Measurements from ENCODE around the gene CCR5. TPM values are rescaled to one million over a fixed set of nuclear protein-coding genes. Genes with fewer than 3 reads are reported as not detected.
A peak's percentile ranks its signal among the peaks of the same experiment; 100 is the strongest.

The CCR5 gene
- total RNA-seq, 2 experiments from 2014 or later: 21.6 to 25.2 TPM

DNA sequence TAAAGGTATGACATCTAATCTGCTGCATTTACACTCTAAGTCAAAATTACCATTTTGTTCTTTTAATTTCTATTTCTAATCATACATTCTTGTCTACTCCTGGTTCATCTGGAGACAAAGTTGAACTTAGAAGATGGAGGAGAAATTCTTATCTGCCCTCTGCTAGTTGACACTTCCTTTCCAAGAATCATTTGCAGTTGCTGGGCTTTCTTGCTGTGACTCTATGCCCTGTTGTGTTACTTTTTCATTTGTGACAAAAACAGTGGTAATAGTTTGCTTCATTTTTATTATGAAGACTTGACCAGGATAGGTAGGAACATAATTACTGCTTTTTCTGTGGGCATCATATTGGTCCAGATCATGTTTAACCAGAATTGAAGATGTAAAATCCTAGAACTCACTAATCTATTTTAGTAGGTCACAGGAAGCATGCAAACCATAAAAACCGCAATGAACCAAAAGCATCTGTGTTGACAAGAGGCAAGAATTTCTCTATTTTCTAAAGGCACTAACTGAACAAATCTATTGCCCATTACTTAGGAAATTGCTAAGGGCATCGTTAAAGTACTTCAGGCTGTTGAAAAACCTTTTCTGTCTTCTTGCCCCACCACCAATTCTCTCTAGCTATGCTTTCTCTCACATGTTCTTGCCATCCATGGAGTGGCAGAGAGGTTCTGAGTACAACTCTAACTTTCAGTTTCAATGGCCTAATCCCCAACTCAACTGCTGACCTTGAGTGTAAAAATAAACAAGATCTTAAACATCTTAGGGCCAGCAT lies 21.1 kb upstream of the CCR5 start:
- ChIA-PET POLR2A (interaction anchor here (0.5 to 0.6 kb wide), 2 partner anchors 62 to 369 kb away, joined by 5 to 7 read pairs; no protein-coding TSS in a partner anchor), CTCF (interaction anchor here (1.2 to 3.1 kb wide), 5 partner anchors 16 to 136 kb away, joined by 3 to 18 read pairs (median 4); partner anchors contain the start of gene CCR5)
- Mint-ChIP-seq H3K4me1 (peaks cover 71% of the 10 kb centered on the region), H3K4me3 (peak overlapping the region; percentile 48), H3K36me3 (ENCODE audit: low read depth) (peaks cover 56% of the 10 kb centered on the region), H3K27ac (peak overlapping the region; percentile 87), H3K27me3 (peaks cover 27% of the 10 kb centered on the region), H3K9me3 (peaks cover 22% of the 10 kb centered on the region)
- DNase-seq: peak; percentile 52

DNA sequence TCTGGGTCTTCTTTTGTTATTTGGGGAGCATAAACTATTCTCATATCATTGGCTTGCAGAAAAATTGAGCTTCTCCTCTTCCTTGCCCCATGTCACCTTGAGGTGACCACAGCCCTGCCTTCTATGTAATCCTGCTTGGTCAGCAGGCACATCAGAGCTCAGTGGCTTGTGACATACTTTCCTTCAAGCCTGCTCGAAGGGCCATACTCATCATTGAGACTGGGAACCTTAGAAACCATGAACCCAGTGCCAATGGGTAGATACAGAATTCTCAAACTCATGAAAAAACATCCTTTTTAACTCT lies 20.5 kb upstream of the CCR5 start:
- CTCF ChIA-PET: interaction anchor here (0.9 to 3.1 kb wide), 7 partner anchors 15 to 65 kb away, joined by 3 to 18 read pairs (median 3); partner anchors contain the start of gene CCR5
- POLR2A ChIA-PET: interaction anchor here (0.5 kb wide), 1 partner anchor 370 kb away, joined by 7 read pairs; no protein-coding TSS in a partner anchor
- Mint-ChIP-seq H3K27me3 (peaks cover 28% of the 10 kb centered on the region), H3K9me3 (peaks cover 19% of the 10 kb centered on the region), H3K36me3 (ENCODE audit: low read depth) (peaks cover 58% of the 10 kb centered on the region), H3K4me3 (peak overlapping the region; percentile 48), H3K27ac (peak overlapping the region; percentile 87), H3K4me1 (peaks cover 77% of the 10 kb centered on the region)
- no peak for DNase-seq

DNA sequence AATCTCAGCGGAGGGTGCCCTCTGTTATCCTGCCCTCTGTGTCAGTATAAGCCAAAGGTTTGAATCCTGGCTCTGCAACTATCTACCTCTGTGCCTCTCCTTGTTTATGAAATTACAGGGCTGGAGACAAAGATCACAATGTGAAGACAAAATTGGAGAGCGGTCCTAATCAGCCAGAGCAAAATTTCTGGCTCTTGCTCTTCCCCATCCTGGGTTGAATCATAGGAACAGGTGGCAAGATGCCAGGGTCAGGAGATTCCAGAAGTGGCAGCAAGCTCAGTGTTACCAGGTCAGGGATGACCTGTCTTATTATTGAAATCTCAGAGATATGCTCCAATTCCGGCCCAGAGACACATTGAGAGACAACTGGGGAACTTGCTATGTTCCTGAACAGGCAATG lies 19.1 kb upstream of the CCR5 start:
- no peak overlapping the region for H3K4me3 Mint-ChIP-seq
- peaks cover 38% of the 10 kb centered on the region for H3K27me3 Mint-ChIP-seq
- ChIA-PET CTCF (interaction anchor here (0.6 to 2.3 kb wide), 7 partner anchors 8 to 273 kb away, joined by 3 to 8 read pairs (median 3); no protein-coding TSS in a partner anchor), POLR2A (no interaction called here)
- peak overlapping the region; percentile 43 for H3K27ac Mint-ChIP-seq
- no peak for DNase-seq
- peaks cover 85% of the 10 kb centered on the region for H3K4me1 Mint-ChIP-seq
- peaks cover 61% of the 10 kb centered on the region for H3K36me3 Mint-ChIP-seq (ENCODE audit: low read depth)
- peaks cover 11% of the 10 kb centered on the region for H3K9me3 Mint-ChIP-seq

DNA sequence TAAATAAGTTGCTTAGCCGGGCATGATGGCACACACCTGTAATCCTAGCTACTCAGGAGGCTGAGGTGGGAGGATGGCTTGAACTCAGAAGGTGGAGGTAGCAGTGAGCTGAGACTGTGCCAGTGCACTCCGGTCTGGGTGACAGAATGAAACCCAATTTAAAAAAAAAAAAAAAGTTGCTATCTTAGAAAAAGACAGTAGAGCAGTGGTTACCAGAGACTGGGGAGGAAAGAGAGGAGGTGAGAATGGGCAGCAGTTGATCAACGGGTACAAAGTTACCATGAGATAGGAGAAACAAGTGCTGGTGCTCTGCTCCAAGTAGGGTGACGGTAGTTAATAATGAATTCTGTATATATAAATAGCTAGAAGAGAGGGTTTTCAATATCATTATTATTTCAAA lies 17.7 kb upstream of the CCR5 start:
- Mint-ChIP-seq H3K9me3 (peaks cover 4% of the 10 kb centered on the region), H3K27ac (peak overlapping the region; percentile 78)

DNA sequence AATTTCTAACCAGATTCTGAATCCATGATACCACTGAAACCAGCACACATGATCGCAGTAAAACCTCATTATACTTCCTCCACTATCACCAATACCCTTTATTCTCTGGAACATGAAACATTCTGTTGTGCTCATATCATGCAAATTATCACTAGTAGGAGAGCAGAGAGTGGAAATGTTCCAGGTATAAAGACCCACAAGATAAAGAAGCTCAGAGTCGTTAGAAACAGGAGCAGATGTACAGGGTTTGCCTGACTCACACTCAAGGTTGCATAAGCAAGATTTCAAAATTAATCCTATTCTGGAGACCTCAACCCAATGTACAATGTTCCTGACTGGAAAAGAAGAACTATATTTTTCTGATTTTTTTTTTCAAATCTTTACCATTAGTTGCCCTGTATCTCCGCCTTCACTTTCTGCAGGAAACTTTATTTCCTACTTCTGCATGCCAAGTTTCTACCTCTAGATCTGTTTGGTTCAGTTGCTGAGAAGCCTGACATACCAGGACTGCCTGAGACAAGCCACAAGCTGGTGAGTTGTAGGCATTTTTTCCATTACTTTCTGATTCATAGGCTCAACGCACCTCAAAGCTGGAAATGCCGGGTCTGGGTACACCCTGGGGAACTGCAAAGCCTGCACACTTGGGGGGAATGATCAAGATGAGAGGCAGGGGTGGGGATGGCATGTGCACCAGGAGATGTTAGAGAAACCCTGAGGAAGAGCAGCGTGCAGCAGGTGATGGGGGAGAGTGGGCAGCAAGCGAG lies 16.9 kb upstream of the CCR5 start, which contains the start of gene CCR2:
CCR2 (plus strand) TSS at position 465 of the 764 bp plus-strand sequence. CDS start 3,417 bp downstream, outside the sequence.
- Mint-ChIP-seq H3K4me1 (peaks cover 79% of the 10 kb centered on the region), H3K27me3 (peaks cover 51% of the 10 kb centered on the region), H3K36me3 (ENCODE audit: low read depth) (peaks cover 57% of the 10 kb centered on the region), H3K9me3 (peaks cover under 1% of the 10 kb centered on the region), H3K4me3 (peak within 1 kb of the TSS; percentile 62), H3K27ac (peak within 1 kb of the TSS; percentile 81)
- CTCF ChIA-PET: interaction anchor here (0.6 to 1.5 kb wide), 3 partner anchors 15 to 54 kb away, joined by 3 to 7 read pairs (median 4); no protein-coding TSS in a partner anchor
- no peak for DNase-seq
- POLR2A ChIA-PET: no interaction called here

More for the DNA sequence above, 17.7 kb upstream of the CCR5 start:
- peaks cover 79% of the 10 kb centered on the region for H3K4me1 Mint-ChIP-seq
- no peak for DNase-seq
- H3K4me3 Mint-ChIP-seq: no peak overlapping the region
- peaks cover 47% of the 10 kb centered on the region for H3K27me3 Mint-ChIP-seq
- H3K36me3 Mint-ChIP-seq (ENCODE audit: low read depth): peaks cover 58% of the 10 kb centered on the region
- ChIA-PET POLR2A (no interaction called here), CTCF (interaction anchor here (0.6 to 1.5 kb wide), 2 partner anchors 16 to 53 kb away, joined by 4 to 7 read pairs; no protein-coding TSS in a partner anchor)

DNA sequence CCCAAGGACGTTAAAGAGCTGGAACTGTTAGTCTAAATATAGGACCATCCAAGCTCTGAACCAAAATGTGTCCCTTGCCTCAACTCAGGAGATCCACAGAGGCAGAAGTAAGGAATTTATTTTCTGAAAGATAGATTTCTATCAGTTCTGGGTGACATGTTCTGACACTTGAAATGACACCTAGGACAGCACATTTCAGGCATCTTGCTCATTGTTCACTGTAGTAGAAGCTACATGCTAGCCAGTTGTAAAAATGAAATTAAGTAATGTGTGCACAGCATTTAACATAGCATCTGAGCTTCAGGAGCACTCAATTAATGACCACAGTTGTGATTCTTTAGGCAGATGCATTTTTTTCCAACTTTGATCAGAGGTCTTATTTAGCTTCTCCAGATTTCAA lies 16.3 kb upstream of the CCR5 start:
- Mint-ChIP-seq H3K9me3 (no peaks in the 10 kb centered on the region), H3K36me3 (ENCODE audit: low read depth) (peaks cover 59% of the 10 kb centered on the region), H3K4me3 (peak overlapping the region; percentile 62), H3K27me3 (peaks cover 52% of the 10 kb centered on the region), H3K27ac (peak overlapping the region; percentile 81), H3K4me1 (peaks cover 77% of the 10 kb centered on the region)
- POLR2A ChIA-PET: no interaction called here
- no peak for DNase-seq
- CTCF ChIA-PET: interaction anchor here (1.3 to 1.5 kb wide), 2 partner anchors 14 to 24 kb away, joined by 3 to 7 read pairs; no protein-coding TSS in a partner anchor

DNA sequence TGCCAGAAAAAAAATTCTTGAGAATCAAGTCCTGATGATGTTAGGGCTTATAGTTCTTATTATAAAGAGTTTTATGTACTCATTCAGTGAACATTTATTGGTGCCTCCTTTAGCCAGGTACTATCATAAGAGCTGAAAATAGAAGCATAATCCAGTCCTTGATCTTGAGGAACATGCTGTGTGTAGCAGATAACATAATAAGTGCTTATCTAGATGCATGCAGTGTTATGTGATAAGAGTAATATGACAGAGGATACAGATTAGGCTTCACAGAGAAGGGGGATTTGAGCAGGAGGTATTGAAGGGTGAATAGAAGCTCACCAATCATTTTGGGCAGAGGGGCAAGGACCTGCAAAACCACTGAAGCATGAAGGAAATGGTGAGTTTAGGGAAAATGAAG lies 15.8 kb upstream of the CCR5 start:
- H3K27ac Mint-ChIP-seq: peak overlapping the region; percentile 51
- ChIA-PET POLR2A (no interaction called here), CTCF (interaction anchor here (0.6 to 2.6 kb wide), 3 partner anchors 14 to 555 kb away, joined by 3 to 11 read pairs (median 3); no protein-coding TSS in a partner anchor)
- peaks cover 52% of the 10 kb centered on the region for H3K27me3 Mint-ChIP-seq
- H3K4me3 Mint-ChIP-seq: peak overlapping the region; percentile 62
- H3K9me3 Mint-ChIP-seq: no peaks in the 10 kb centered on the region
- H3K36me3 Mint-ChIP-seq (ENCODE audit: low read depth): peaks cover 60% of the 10 kb centered on the region
- peaks cover 76% of the 10 kb centered on the region for H3K4me1 Mint-ChIP-seq
- DNase-seq: no peak

DNA sequence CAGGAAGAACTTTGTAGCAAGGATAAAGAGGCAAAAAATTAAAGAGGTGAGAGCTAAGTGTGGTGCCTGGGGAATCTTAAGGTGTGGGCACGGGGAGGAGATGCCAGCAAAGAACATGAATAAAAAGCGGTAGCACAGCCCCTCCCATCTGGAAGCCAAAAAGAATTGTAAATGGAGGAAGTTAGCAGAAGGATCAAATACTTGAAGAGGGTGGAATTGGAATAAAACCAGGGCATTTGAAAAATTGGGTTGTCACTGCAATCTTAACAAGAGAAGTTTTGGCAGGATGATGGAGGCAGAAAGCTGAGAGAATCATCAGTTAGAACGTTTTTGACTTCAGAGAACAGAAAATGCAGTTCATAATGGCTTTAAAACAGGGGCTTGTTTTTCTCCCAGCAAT lies 14.5 kb upstream of the CCR5 start:
- ChIA-PET POLR2A (no interaction called here), CTCF (interaction anchor here (0.6 to 2.6 kb wide), 2 partner anchors 13 to 37 kb away, joined by 3 to 11 read pairs; no protein-coding TSS in a partner anchor)

DNA sequence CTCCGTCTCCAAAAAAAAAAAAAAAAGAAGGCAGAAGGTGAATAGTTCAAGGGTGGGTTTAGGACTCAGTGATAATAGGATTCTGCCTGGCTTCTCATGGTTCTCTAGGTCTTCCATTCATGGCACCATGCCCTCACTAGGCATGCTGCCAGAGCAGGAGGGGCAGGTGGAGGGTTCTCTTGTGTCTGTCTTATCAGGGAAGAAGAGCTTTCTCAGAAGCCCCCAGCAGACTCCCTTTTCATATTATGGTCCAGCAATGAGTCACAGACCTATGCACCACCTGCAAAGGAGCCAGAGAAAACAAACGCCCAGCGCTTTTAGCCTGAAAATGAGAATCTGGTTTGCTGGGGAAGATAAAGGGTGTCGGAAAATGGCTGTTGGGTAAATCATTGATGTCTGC lies 13.8 kb upstream of the CCR5 start:
- no peak for DNase-seq
- Mint-ChIP-seq H3K27ac (no peak overlapping the region), H3K27me3 (peaks cover 51% of the 10 kb centered on the region), H3K36me3 (ENCODE audit: low read depth) (peaks cover 49% of the 10 kb centered on the region), H3K9me3 (no peaks in the 10 kb centered on the region), H3K4me1 (peaks cover 74% of the 10 kb centered on the region), H3K4me3 (peak overlapping the region; percentile 62)
- CTCF ChIA-PET: interaction anchor here (0.6 to 2.6 kb wide), 2 partner anchors 12 to 36 kb away, joined by 3 to 11 read pairs; no protein-coding TSS in a partner anchor
- POLR2A ChIA-PET: no interaction called here

More for the DNA sequence above, 14.5 kb upstream of the CCR5 start:
- H3K27ac Mint-ChIP-seq: no peak overlapping the region
- no peaks in the 10 kb centered on the region for H3K9me3 Mint-ChIP-seq
- H3K4me1 Mint-ChIP-seq: peaks cover 75% of the 10 kb centered on the region
- no peak for DNase-seq
- H3K4me3 Mint-ChIP-seq: peak overlapping the region; percentile 62
- peaks cover 55% of the 10 kb centered on the region for H3K27me3 Mint-ChIP-seq
- peaks cover 53% of the 10 kb centered on the region for H3K36me3 Mint-ChIP-seq (ENCODE audit: low read depth)

DNA sequence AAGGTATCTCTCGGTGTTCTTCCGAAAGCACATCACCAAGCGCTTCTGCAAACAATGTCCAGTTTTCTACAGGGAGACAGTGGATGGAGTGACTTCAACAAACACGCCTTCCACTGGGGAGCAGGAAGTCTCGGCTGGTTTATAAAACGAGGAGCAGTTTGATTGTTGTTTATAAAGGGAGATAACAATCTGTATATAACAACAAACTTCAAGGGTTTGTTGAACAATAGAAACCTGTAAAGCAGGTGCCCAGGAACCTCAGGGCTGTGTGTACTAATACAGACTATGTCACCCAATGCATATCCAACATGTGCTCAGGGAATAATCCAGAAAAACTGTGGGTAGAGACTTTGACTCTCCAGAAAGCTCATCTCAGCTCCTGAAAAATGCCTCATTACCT lies 12.3 kb upstream of the CCR5 start:
- Mint-ChIP-seq H3K27me3 (peaks cover 47% of the 10 kb centered on the region), H3K36me3 (ENCODE audit: low read depth) (peaks cover 43% of the 10 kb centered on the region), H3K27ac (no peak overlapping the region), H3K4me1 (peaks cover 65% of the 10 kb centered on the region), H3K9me3 (no peaks in the 10 kb centered on the region), H3K4me3 (no peak overlapping the region)
- ChIA-PET POLR2A (no interaction called here), CTCF (interaction anchor here (2.1 kb wide), 1 partner anchor 10 kb away, joined by 8 read pairs; no protein-coding TSS in a partner anchor)
- DNase-seq: no peak

DNA sequence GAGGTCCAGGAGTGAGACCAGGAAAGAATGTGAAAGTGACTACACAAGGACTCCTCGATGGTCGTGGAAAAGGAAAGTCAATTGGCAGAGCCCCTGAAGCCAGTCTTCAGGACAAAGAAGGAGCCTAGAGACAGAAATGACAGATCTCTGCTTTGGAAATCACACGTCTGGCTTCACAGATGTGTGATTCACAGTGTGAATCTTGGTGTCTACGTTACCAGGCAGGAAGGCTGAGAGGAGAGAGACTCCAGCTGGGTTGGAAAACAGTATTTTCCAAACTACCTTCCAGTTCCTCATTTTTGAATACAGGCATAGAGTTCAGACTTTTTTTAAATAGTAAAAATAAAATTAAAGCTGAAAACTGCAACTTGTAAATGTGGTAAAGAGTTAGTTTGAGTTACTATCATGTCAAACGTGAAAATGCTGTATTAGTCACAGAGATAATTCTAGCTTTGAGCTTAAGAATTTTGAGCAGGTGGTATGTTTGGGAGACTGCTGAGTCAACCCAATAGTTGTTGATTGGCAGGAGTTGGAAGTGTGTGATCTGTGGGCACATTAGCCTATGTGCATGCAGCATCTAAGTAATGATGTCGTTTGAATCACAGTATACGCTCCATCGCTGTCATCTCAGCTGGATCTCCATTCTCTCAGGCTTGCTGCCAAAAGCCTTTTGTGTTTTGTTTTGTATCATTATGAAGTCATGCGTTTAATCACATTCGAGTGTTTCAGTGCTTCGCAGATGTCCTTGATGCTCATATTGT lies 10.8 kb upstream of the CCR5 start:
- H3K4me1 Mint-ChIP-seq: peaks cover 51% of the 10 kb centered on the region
- ChIA-PET POLR2A (interaction anchor here (0.7 kb wide), 1 partner anchor 164 kb away, joined by 3 read pairs; no protein-coding TSS in a partner anchor), CTCF (interaction anchor here (0.9 to 2.1 kb wide), 4 partner anchors 8 to 84 kb away, joined by 3 to 8 read pairs (median 5); partner anchors contain the start of gene CCR5)
- H3K9me3 Mint-ChIP-seq: no peaks in the 10 kb centered on the region
- no peak for DNase-seq
- H3K27me3 Mint-ChIP-seq: peaks cover 49% of the 10 kb centered on the region
- peak overlapping the region; percentile 19 for H3K27ac Mint-ChIP-seq
- no peak overlapping the region for H3K4me3 Mint-ChIP-seq
- peaks cover 35% of the 10 kb centered on the region for H3K36me3 Mint-ChIP-seq (ENCODE audit: low read depth)

DNA sequence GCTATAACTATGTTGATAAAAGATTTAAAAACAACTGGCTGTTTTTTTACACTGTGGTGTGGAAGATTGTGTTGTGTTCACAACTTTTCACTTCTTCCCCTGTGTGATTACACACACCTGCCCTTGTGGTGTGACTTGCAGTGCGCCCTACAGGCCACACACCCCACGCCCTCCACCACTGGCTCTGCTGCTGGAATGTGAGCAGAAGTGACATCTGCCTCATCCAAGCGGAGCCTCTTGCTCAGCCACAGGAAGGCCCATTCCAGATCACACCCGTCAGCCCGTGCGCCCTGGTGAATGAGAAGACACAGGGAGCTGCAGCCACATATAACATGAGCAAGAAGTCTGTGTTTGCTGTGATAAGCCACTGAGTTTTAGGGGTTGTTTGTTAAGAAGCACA lies 9.8 kb upstream of the CCR5 start:
- POLR2A ChIA-PET: no interaction called here
- Mint-ChIP-seq H3K4me3 (no peak overlapping the region), H3K27me3 (peaks cover 43% of the 10 kb centered on the region), H3K4me1 (peaks cover 45% of the 10 kb centered on the region), H3K9me3 (peaks cover under 1% of the 10 kb centered on the region), H3K27ac (no peak overlapping the region), H3K36me3 (ENCODE audit: low read depth) (peaks cover 27% of the 10 kb centered on the region)
- CTCF ChIA-PET: interaction anchor here (1.2 kb wide), 1 partner anchor 84 kb away, joined by 4 read pairs; no protein-coding TSS in a partner anchor
- no peak for DNase-seq

Data from activated CD4-positive, alpha-beta T cell treated with anti-CD3 and anti-CD28 coated beads, Interleukin-2, amount 10 ng/mL, durations not matched to agents 7 days and 5 days (primary cell).